H1 (cell line): ENCODE data around the gene FMNL2. TPM values are rescaled to one million over a fixed set of nuclear protein-coding genes. Genes with fewer than 3 reads are reported as not detected.

Source experiments
- CHD1 ChIP-seq: IDR thresholded peaks from 2 replicates; pipeline ENCODE4 v1.6.1; 2012; ENCODE audit warnings: low read depth, low read length, improper control_type of control experiment
- HDAC2 ChIP-seq, 2 experiments: fragments of 300-600 bp in 1 of 2; sonication (generic) in 1 of 2; IDR thresholded peaks; 2 replicates each; pipeline ENCODE4 v1.6.1; 2011 to 2012; ENCODE audit warnings: low read depth in 2 of 2, low read length in 2 of 2, mild to moderate bottlenecking in 2 of 2, moderate library complexity in 2 of 2, borderline replicate concordance in 1 of 2, inconsistent platforms in 1 of 2
- SAP30 ChIP-seq: fragments of 300-600 bp; sonication (generic); IDR thresholded peaks from 2 replicates; pipeline ENCODE4 v1.7.1; 2012; ENCODE audit warnings: low read length, moderate library complexity, mild to moderate bottlenecking, inconsistent platforms; ENCODE audit not compliant: insufficient read depth, insufficient replicate concordance
- SIRT6 ChIP-seq: IDR thresholded peaks from one replicate; pipeline ENCODE4 v1.7.1; 2012; ENCODE audit warnings: low read length, inconsistent platforms
- polyA plus RNA-seq, 7 experiments: library from polyadenylated mRNA; depleted of rRNA in 3 of 7; stranded (reverse) in 5 of 7; unstranded in 2 of 7; fragments of >200 nt in 5 of 7; fragments of 200-250 nt in 2 of 7; gene quantifications; 1 replicate in 5 of 7; 2 replicates in 1 of 7; 4 replicates in 1 of 7; pipeline versions ENCODE4 v1.2.1 to v1.2.3, GENCODE V29; 2011 to 2013; ENCODE audit warnings: missing spikeins in 2 of 7, mixed read lengths in 2 of 7
- total RNA-seq: library from RNA; stranded (reverse); fragmentation: NEBNext Ultra II Directional; extraction: Animal tissue kit (Norgen Biotek cat#: 25700); gene quantifications from 2 replicates; pipeline ENCODE4 v1.2.1, GENCODE V29; 2021

Gene FMNL2
- total and polyA plus RNA-seq, 2 of the 8 experiments (the other 6 are each of a cell fraction or from before 2014, with no cell fraction given) = 15.5 to 45.1 TPM

GRCh38 chr2:152518034-152518433, 183.1 kb downstream of the FMNL2 start (continued):
- TF ChIP-seq SIRT6 (no peak), SAP30 (no peak), HDAC2 (IDR thresholded peaks at IDR 0.05; ENCODE audit: borderline replicate concordance in 1 of 2, low read depth in 2 of 2, low read length in 2 of 2) (no peak), CHD1 (no peak)
